Caco-2 (cell line): ENCODE results near the gene VAT1L. TPM values are rescaled to one million over a fixed set of nuclear protein-coding genes. Genes with fewer than 3 reads are reported as not detected.

Experiments used
- BruUV-seq: library from RNA; stranded (reverse); fragments of 400-500 nt; replicated peaks from 2 replicates; lab custom pipeline; 2021; lab: Mats Ljungman, UMichigan
- CTCF ChIA-PET: fragments of 300-600 bp; sonication (Branson Sonifier 250); formaldehyde crosslinking; loops from one replicate; lab custom pipeline; 2022; ENCODE audit warnings: antibody characterized with exemption; lab: Charles Lee
- POLR2A ChIA-PET: fragments of 300-600 bp; sonication (Branson Sonifier 250); formaldehyde crosslinking; loops from one replicate; lab custom pipeline; 2022; ENCODE audit warnings: antibody characterized with exemption; lab: Charles Lee
- DNase-seq, 2 experiments: peaks; one replicate each; pipeline versions ENCODE4 v3.0.0 to v3.0.0-alpha.2; 2020 to 2022
- H3K27me3 ChIP-seq: replicated peaks from 2 replicates; pipeline ENCODE4 v1.6.0; 2011; ENCODE audit warnings: low read length; ENCODE audit not compliant: control insufficient read depth, insufficient read depth
- H3K36me3 ChIP-seq: 2 replicates; pipeline ENCODE4 v1.5.1; 2011; ENCODE audit warnings: low read length; ENCODE audit not compliant: control insufficient read depth, insufficient read depth
- H3K4me1 ChIP-seq: fragments of 250-450 bp; sonication (Bioruptor Pico); 2 replicates; pipeline ENCODE4 v1.5.1; 2020; ENCODE audit warnings: mild to moderate bottlenecking
- H3K4me3 ChIP-seq: 2 replicates; pipeline ENCODE4 v1.5.1; 2011; ENCODE audit warnings: low read depth, mild to moderate bottlenecking, control low read depth, low read length
- H3K9me3 ChIP-seq: fragments of 250-450 bp; sonication (Bioruptor Pico); 2 replicates; pipeline ENCODE4 v1.5.1; 2020; ENCODE audit warnings: mild to moderate bottlenecking, moderate library complexity
- H3K27ac Mint-ChIP-seq: one replicate; pipeline ENCODE4 v1.8.0; 2022; ENCODE audit warnings: mixed read lengths; ENCODE audit not compliant: unreplicated experiment
- H3K27me3 Mint-ChIP-seq: one replicate; pipeline ENCODE4 v1.8.0; 2022; ENCODE audit warnings: mixed read lengths; ENCODE audit not compliant: insufficient read depth, unreplicated experiment
- H3K36me3 Mint-ChIP-seq: one replicate; pipeline ENCODE4 v1.8.0; 2022; ENCODE audit warnings: mild to moderate bottlenecking, mixed read lengths; ENCODE audit not compliant: insufficient read depth, unreplicated experiment
- H3K4me1 Mint-ChIP-seq: one replicate; pipeline ENCODE4 v1.8.0; 2022; ENCODE audit warnings: low read depth, mixed read lengths; ENCODE audit not compliant: unreplicated experiment
- H3K4me3 Mint-ChIP-seq: one replicate; pipeline ENCODE4 v1.8.0; 2022; ENCODE audit warnings: mild to moderate bottlenecking, moderate library complexity, mixed read lengths; ENCODE audit not compliant: unreplicated experiment
- H3K9me3 Mint-ChIP-seq: one replicate; pipeline ENCODE4 v1.8.0; 2022; ENCODE audit warnings: mixed read lengths; ENCODE audit not compliant: unreplicated experiment
- intact Hi-C: fragments of 100-400 bp; cut with micrococcal nuclease; formaldehyde crosslinking; loops from one replicate; pipeline ENCODE4 v1.10.0; 2022; ENCODE audit not compliant: unreplicated experiment
- total RNA-seq: library from RNA; stranded (reverse); gene quantifications from 2 replicates; pipeline ENCODE4 v1.2.3, GENCODE V29; 2022
- TF ChIP-seq, protein P1 (sequence below), 2 experiments: fragments of 200-600 bp in 1 of 2; IDR thresholded peaks; 1 replicate in 1 of 2; 2 replicates in 1 of 2; pipeline versions ENCODE4 v1.5.1 to v1.8.0; 2011 to 2022; ENCODE audit warnings: antibody characterized with exemption in 1 of 2, control low read depth in 1 of 2, inconsistent platforms in 1 of 2, low read depth in 1 of 2, low read length in 1 of 2, mild to moderate bottlenecking in 1 of 2, moderate library complexity in 1 of 2; ENCODE audit not compliant: insufficient read depth in 1 of 2, severe bottlenecking in 1 of 2, unreplicated experiment in 1 of 2

Gene VAT1L
- total RNA-seq, 1 experiment from 2014 or later: not detected

DNA sequence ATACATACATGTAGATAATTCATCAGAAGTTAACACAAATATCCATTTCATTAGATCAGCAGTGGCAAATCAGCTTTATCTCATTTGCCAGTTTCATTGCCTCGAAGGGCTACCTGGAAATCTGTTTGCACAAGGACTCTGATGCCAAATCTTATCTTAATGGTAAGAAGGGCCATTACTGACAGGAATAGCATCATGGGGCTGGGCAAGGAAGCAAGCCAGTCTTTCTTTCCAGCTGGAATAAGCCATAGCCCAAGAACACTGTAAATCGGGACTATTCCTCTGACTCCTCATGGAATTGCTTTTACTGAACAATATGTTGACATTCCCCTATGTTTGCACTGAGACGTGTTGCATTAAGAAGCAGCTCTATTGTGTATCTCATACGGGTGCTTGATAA lies 132.6 kb downstream of the VAT1L start:
- H3K9me3 ChIP-seq: no peaks in the 10 kb centered on the region
- intact Hi-C loops: no loop called here
- ChIA-PET CTCF (no interaction called here), POLR2A (no interaction called here)
- no peak overlapping the region for H3K4me3 Mint-ChIP-seq
- 0 out of 2 replicates have a peak, but pooled peaks cover 5% of the 10 kb centered on the region for H3K4me1 ChIP-seq
- no peaks in the 10 kb centered on the region for H3K36me3 Mint-ChIP-seq
- peaks cover 28% of the 10 kb centered on the region for H3K27me3 Mint-ChIP-seq
- no peaks in the 10 kb centered on the region for H3K9me3 Mint-ChIP-seq
- H3K36me3 ChIP-seq: no peaks in the 10 kb centered on the region
- H3K4me3 ChIP-seq: no peak overlapping the region
- H3K27me3 ChIP-seq: peaks cover 1% of the 10 kb centered on the region; the same call in 1 of the 2 replicates
- TF ChIP-seq, protein P1, sequence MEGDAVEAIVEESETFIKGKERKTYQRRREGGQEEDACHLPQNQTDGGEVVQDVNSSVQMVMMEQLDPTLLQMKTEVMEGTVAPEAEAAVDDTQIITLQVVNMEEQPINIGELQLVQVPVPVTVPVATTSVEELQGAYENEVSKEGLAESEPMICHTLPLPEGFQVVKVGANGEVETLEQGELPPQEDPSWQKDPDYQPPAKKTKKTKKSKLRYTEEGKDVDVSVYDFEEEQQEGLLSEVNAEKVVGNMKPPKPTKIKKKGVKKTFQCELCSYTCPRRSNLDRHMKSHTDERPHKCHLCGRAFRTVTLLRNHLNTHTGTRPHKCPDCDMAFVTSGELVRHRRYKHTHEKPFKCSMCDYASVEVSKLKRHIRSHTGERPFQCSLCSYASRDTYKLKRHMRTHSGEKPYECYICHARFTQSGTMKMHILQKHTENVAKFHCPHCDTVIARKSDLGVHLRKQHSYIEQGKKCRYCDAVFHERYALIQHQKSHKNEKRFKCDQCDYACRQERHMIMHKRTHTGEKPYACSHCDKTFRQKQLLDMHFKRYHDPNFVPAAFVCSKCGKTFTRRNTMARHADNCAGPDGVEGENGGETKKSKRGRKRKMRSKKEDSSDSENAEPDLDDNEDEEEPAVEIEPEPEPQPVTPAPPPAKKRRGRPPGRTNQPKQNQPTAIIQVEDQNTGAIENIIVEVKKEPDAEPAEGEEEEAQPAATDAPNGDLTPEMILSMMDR (IDR thresholded peaks at IDR 0.05; ENCODE audit: insufficient read depth in 1 of 2, low read depth in 1 of 2, low read length in 1 of 2, severe bottlenecking in 1 of 2, unreplicated experiment in 1 of 2): no peak
- H3K27ac Mint-ChIP-seq: no peak overlapping the region
- no peak for DNase-seq
- H3K4me1 Mint-ChIP-seq: peaks cover 8% of the 10 kb centered on the region
- BruUV-seq: no TSS peak

DNA sequence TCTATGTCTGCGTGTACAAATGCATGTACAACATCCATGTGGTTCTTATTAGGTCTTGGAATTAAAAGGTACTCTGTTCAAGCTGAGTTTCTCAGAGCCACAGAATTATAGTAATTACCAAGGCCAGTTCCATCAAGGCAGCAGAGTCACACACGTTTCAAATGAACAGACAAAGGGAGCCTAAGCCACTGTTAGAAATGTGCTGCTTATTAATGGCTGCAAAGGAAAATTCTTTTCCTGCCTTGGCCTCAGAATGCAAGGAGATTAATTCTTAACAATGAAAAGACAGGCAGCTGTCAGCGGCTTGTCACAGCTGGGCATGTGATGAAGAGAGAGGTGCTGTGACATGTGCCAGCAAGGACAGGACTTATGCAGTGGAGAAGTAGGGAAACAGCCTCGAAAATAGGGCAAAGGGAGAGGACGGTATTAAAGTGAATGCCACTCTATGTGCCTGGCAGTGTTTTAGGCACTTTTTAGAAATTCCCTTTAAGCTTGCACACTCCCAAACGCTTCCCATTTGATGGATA lies 133.9 kb downstream of the VAT1L start:
- H3K36me3 Mint-ChIP-seq: no peaks in the 10 kb centered on the region
- CTCF ChIA-PET: no interaction called here
- Histone ChIP-seq H3K27me3 (peaks cover 1% of the 10 kb centered on the region; the same call in 1 of the 2 replicates), H3K4me3 (no peak overlapping the region), H3K4me1 (0 out of 2 replicates have a peak, but pooled peaks cover 5% of the 10 kb centered on the region), H3K36me3 (no peaks in the 10 kb centered on the region), H3K9me3 (no peaks in the 10 kb centered on the region)
- peaks cover 27% of the 10 kb centered on the region for H3K27me3 Mint-ChIP-seq
- intact Hi-C loops: no loop called here
- no peak for DNase-seq
- BruUV-seq: no TSS peak
- POLR2A ChIA-PET: no interaction called here
- TF ChIP-seq, protein P1 (IDR thresholded peaks at IDR 0.05; ENCODE audit: insufficient read depth in 1 of 2, low read depth in 1 of 2, low read length in 1 of 2, severe bottlenecking in 1 of 2, unreplicated experiment in 1 of 2): no peak
- H3K9me3 Mint-ChIP-seq: no peaks in the 10 kb centered on the region
- H3K27ac Mint-ChIP-seq: no peak overlapping the region
- no peak overlapping the region for H3K4me3 Mint-ChIP-seq
- H3K4me1 Mint-ChIP-seq: peaks cover 8% of the 10 kb centered on the region

DNA sequence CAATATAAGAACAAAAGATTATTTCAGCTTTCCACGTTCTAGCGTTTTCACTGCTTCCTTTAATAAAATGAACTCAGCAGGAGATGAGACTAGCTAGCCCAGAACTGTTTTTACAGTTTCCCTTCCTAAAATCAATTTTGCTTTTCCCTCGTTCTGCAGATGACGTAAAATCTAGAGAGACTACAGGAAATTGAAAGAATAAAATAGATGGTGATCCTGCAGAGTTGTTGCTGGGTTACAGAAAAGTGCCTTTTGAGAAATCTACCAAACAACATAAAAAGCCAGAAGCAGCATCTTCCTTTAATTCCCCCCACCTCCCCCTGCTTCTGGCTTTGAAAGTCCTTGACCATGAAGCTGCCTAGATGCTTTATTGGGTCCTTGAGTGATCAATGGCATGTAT lies 137.2 kb downstream of the VAT1L start:
- H3K9me3 Mint-ChIP-seq: no peaks in the 10 kb centered on the region
- intact Hi-C loops: no loop called here
- H3K27ac Mint-ChIP-seq: no peak overlapping the region
- Histone ChIP-seq H3K4me1 (no peaks in the 10 kb centered on the region), H3K27me3 (peaks cover 1% of the 10 kb centered on the region; the same call in 1 of the 2 replicates), H3K4me3 (no peak overlapping the region), H3K9me3 (no peaks in the 10 kb centered on the region), H3K36me3 (no peaks in the 10 kb centered on the region)
- no peak for DNase-seq
- BruUV-seq: no TSS peak
- ChIA-PET POLR2A (no interaction called here), CTCF (no interaction called here)
- H3K4me1 Mint-ChIP-seq: no peaks in the 10 kb centered on the region
- H3K27me3 Mint-ChIP-seq: peaks cover 21% of the 10 kb centered on the region
- no peaks in the 10 kb centered on the region for H3K36me3 Mint-ChIP-seq
- H3K4me3 Mint-ChIP-seq: no peak overlapping the region
- TF ChIP-seq, protein P1 (IDR thresholded peaks at IDR 0.05; ENCODE audit: insufficient read depth in 1 of 2, low read depth in 1 of 2, low read length in 1 of 2, severe bottlenecking in 1 of 2, unreplicated experiment in 1 of 2): no peak
